Fibroblast of the conjunctiva (primary cell): ENCODE data around the gene VAMP8.
"Not testable (repeated sequence)": the region's sequence is repeated elsewhere in the genome, so short reads cannot be mapped to it uniquely, and the experiment has no call there.

Source experiments
- DNase-seq: peaks from one replicate; pipeline ENCODE4 v3.0.0-alpha.2; 2010; ENCODE audit warnings: low read depth

The VAMP8 gene

GRCh38 chr2:85577386-85578242 is at the start of gene VAMP8:
VAMP8 (plus strand) TSS chr2:85577586; CDS start chr2:85577647, 61 bp downstream.
- no peak for DNase-seq

GRCh38 chr2:85527787-85528186 is 49.6 kb upstream of the VAMP8 start:
- DNase-seq, result no peak

- no peak for DNase-seq
These were observed 49.0 kb upstream of the VAMP8 start for GRCh38 chr2:85528355-85528754.

- DNase-seq, result no peak
These were observed 47.6 kb upstream of the VAMP8 start for GRCh38 chr2:85529809-85530208.

GRCh38 chr2:85531589-85531988 is 45.8 kb upstream of the VAMP8 start:
- no peak for DNase-seq

GRCh38 chr2:85534099-85534498 is 43.3 kb upstream of the VAMP8 start:
- DNase-seq, result no peak

- no peak for DNase-seq
These were observed 42.5 kb upstream of the VAMP8 start for GRCh38 chr2:85534881-85535280.

- no peak for DNase-seq
These were observed 40.9 kb upstream of the VAMP8 start for GRCh38 chr2:85536479-85536878.

GRCh38 chr2:85537600-85538506 is 39.5 kb upstream of the VAMP8 start:
- DNase-seq, result no peak

GRCh38 chr2:85538507-85539360 is 38.7 kb upstream of the VAMP8 start, which contains the start of gene MAT2A:
MAT2A (plus strand) TSS chr2:85539168; CDS start chr2:85539288, 120 bp downstream.
- peak; percentile 88 for DNase-seq

GRCh38 chr2:85539361-85540132 is 37.8 kb upstream of the VAMP8 start:
- peak; percentile 48 for DNase-seq

GRCh38 chr2:85540133-85540648 is 37.2 kb upstream of the VAMP8 start:
- no peak for DNase-seq

GRCh38 chr2:85541262-85541661 is 36.1 kb upstream of the VAMP8 start:
- no peak for DNase-seq

GRCh38 chr2:85541753-85542457 is 35.5 kb upstream of the VAMP8 start:
- DNase-seq, result no peak

- no peak for DNase-seq
These were observed 34.6 kb upstream of the VAMP8 start for GRCh38 chr2:85542777-85543176.

- DNase-seq, result not testable (repeated sequence)
These were observed 33.1 kb upstream of the VAMP8 start for GRCh38 chr2:85544254-85544691.

- DNase-seq, result not testable (repeated sequence)
These were observed 32.2 kb upstream of the VAMP8 start for GRCh38 chr2:85544915-85545779.

GRCh38 chr2:85545780-85546240 is 31.6 kb upstream of the VAMP8 start:
- DNase-seq, result no peak
